Lower lobe of right lung (tissue), 2 donors: ENCODE data around the gene ENPP1. TPM values are rescaled to one million over a fixed set of nuclear protein-coding genes. Genes with fewer than 3 reads are reported as not detected.
"Not testable (repeated sequence)": the region's sequence is repeated elsewhere in the genome, so short reads cannot be mapped to it uniquely, and the experiment has no call there.

Experiments used
- ATAC-seq, 2 donors: fragments of 200-7000 bp; cut with Tn5 transposase; one replicate each; pipeline ENCODE4 v1.9.1; 2020 to 2022; ENCODE audit warnings: mild to moderate bottlenecking in 2 of 2, moderate library complexity in 2 of 2
- DNase-seq: peaks from one replicate; pipeline ENCODE4 v3.0.0-alpha.2; 2020
- H3K27ac ChIP-seq: fragments of 200-600 bp; one replicate; pipeline ENCODE4 v1.8.0; 2022
- H3K27me3 ChIP-seq: fragments of 200-600 bp; one replicate; pipeline ENCODE4 v1.8.0; 2022; ENCODE audit warnings: low read depth
- H3K36me3 ChIP-seq: fragments of 200-600 bp; one replicate; pipeline ENCODE4 v1.8.0; 2022; ENCODE audit warnings: mild to moderate bottlenecking
- H3K4me1 ChIP-seq: fragments of 200-600 bp; one replicate; pipeline ENCODE4 v1.8.0; 2022
- H3K4me3 ChIP-seq: fragments of 200-600 bp; one replicate; pipeline ENCODE4 v1.8.0; 2022; ENCODE audit warnings: mild to moderate bottlenecking
- H3K9me3 ChIP-seq: fragments of 200-600 bp; one replicate; pipeline ENCODE4 v1.8.0; 2022
- intact Hi-C: fragments of 100-400 bp; cut with DNase I; formaldehyde crosslinking; loops from one replicate; pipeline ENCODE4 v1.11.0; 2022
- total RNA-seq: library from RNA; stranded (reverse); fragmentation: NEBNext Ultra II Directional; extraction: Animal tissue kit (Norgen Biotek cat#: 25700); gene quantifications from one replicate; pipeline ENCODE4 v1.2.1, GENCODE V29; 2021
- TF ChIP-seq, protein P1 (sequence below): fragments of 200-600 bp; IDR thresholded peaks from one replicate; pipeline ENCODE4 v1.8.0; 2022; ENCODE audit warnings: antibody characterized with exemption, mild to moderate bottlenecking
- donor health status: DM: no; HTN: yes; CAD: no; lungs with severe emphysema.

Gene ENPP1
- total RNA-seq, 1 donor from 2014 or later, result 3.3 TPM

DNA sequence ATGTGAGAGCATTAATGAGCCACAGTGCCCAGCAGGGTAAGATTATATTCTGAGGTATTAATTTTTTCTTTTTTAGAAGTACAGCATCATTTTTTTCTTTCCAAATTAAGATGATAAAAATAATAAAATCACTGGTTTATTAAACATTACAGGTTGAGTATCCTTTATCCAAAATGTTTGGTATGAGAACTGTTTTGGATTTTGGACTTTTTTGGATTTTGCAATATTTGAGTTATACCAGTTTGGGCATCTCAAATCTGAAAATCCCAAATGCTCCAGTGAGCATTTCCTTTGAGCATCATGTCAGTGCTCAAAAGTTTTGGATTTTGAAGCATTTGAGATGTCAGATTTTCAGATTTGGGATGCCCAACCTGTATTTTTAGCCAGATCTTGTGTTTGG lies 44.4 kb downstream of the ENPP1 start:
- DNase-seq, result no peak
- no peaks in the 10 kb centered on the region for H3K9me3 ChIP-seq
- ATAC-seq, result no peak

DNA sequence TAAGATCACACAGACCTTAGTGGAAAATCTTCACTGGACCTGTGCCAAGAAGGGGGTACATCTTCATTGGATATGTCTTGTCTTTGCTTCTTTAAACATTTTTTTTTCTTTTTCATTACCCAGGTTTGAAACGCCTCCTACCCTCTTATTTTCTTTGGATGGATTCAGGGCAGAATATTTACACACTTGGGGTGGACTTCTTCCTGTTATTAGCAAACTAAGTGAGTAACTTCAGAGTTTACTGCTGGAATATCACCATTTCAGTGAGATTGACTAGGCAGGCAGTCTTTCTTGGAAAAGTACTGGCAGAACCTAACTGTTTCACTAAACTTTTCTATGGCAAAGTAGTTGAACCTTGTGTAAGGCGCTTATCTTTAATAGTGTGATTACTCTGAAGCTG lies 47.0 kb downstream of the ENPP1 start:
- Histone ChIP-seq H3K4me1 (no peaks in the 10 kb centered on the region), H3K4me3 (no peak overlapping the region), H3K27ac (no peak overlapping the region), H3K27me3 (no peaks in the 10 kb centered on the region), H3K36me3 (no peaks in the 10 kb centered on the region), H3K9me3 (no peaks in the 10 kb centered on the region)
- ATAC-seq, result no peak
- intact Hi-C loops, result no loop called here
- TF ChIP-seq, protein P1, sequence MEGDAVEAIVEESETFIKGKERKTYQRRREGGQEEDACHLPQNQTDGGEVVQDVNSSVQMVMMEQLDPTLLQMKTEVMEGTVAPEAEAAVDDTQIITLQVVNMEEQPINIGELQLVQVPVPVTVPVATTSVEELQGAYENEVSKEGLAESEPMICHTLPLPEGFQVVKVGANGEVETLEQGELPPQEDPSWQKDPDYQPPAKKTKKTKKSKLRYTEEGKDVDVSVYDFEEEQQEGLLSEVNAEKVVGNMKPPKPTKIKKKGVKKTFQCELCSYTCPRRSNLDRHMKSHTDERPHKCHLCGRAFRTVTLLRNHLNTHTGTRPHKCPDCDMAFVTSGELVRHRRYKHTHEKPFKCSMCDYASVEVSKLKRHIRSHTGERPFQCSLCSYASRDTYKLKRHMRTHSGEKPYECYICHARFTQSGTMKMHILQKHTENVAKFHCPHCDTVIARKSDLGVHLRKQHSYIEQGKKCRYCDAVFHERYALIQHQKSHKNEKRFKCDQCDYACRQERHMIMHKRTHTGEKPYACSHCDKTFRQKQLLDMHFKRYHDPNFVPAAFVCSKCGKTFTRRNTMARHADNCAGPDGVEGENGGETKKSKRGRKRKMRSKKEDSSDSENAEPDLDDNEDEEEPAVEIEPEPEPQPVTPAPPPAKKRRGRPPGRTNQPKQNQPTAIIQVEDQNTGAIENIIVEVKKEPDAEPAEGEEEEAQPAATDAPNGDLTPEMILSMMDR, result no peak
- DNase-seq, result no peak

More for the DNA sequence above, 44.4 kb downstream of the ENPP1 start:
- no peak overlapping the region for H3K4me3 ChIP-seq
- no peak overlapping the region for H3K27ac ChIP-seq
- H3K36me3 ChIP-seq, result no peaks in the 10 kb centered on the region
- no peaks in the 10 kb centered on the region for H3K27me3 ChIP-seq
- TF ChIP-seq, protein P1, result no peak
- intact Hi-C loops, result no loop called here
- no peaks in the 10 kb centered on the region for H3K4me1 ChIP-seq

DNA sequence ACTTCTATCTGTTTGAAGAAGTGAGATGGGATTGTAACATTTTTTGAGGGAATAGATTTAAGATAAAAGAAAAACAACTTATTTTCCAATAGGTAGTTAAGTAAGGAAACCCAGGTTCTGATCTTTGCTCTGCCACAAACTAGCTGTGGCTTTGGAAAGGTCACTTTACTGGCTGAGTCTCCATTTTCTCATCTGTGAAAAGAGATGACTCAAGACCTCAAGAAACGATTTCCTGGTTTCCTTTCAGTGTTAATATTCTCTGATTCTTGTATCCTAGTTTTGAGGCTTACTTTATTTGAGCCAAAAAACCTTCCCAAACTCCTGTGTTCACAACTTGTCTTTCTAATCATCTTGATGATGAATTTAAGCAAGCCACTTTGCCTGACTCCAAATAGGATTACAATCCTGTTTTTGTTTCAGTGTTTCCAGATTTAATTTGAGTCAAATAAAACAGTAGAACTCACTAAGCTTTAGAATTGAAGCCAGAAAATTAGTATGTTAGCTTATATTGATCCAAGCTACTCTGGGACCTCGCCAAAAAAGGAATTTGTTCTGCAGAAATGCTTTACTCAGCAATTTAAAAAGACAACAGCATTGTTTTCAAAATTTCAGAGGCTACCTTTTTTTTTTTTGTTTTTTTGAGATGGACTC lies 51.1 kb downstream of the ENPP1 start:
- no peaks in the 10 kb centered on the region for H3K36me3 ChIP-seq
- intact Hi-C loops, result no loop called here
- no peaks in the 10 kb centered on the region for H3K4me1 ChIP-seq
- DNase-seq (no peak), ATAC-seq (no peak)
- no peak overlapping the region for H3K4me3 ChIP-seq
- TF ChIP-seq, protein P1, result no peak
- H3K27me3 ChIP-seq, result no peaks in the 10 kb centered on the region
- no peaks in the 10 kb centered on the region for H3K9me3 ChIP-seq
- no peak overlapping the region for H3K27ac ChIP-seq

DNA sequence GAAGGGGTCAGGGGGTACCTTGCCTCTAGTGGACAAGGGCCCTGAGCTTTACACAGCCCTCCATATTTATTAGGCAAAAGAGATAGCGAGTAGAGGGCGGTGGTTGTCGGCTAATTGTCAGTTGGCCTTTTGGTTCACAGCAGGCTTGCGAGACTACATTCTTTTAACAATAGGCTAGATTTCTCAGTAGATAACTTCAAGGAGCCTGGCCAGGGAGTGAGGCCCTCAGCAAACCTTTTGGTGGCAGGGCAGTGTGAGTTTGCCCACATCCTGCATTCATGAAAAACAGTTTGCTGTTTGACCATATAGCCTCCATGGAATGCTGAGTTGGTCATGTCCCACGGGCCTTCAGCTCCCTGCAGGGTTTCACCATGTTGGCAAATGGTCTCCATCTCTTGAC lies 51.8 kb downstream of the ENPP1 start:
- intact Hi-C loops, H3K36me3 ChIP-seq, H3K4me1 ChIP-seq, H3K27ac ChIP-seq, ATAC-seq, H3K27me3 ChIP-seq, H3K4me3 ChIP-seq, H3K9me3 ChIP-seq, DNase-seq: not testable (repeated sequence)

DNA sequence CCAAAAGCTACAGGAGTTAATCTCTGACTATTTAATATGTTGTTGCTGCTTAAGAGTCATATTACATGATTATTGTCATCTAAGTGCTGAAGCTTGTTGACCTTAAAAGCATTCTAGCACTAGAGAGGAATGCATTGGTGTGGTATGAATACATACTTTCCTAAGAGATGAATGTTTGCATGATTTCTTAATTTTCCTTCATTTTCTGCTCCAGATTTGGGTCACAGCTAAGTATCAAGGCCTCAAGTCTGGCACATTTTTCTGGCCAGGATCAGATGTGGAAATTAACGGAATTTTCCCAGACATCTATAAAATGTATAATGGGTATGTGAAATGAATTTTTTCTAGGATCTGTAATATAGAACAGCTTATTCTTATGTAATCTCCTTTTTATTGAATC lies 53.6 kb downstream of the ENPP1 start:
- TF ChIP-seq, protein P1, result no peak
- H3K4me3 ChIP-seq, result no peak overlapping the region
- DNase-seq (no peak), ATAC-seq (no peak)
- no peaks in the 10 kb centered on the region for H3K4me1 ChIP-seq
- H3K9me3 ChIP-seq, result no peaks in the 10 kb centered on the region
- intact Hi-C loops, result no loop called here
- no peak overlapping the region for H3K27ac ChIP-seq
- no peaks in the 10 kb centered on the region for H3K27me3 ChIP-seq
- H3K36me3 ChIP-seq, result no peaks in the 10 kb centered on the region

DNA sequence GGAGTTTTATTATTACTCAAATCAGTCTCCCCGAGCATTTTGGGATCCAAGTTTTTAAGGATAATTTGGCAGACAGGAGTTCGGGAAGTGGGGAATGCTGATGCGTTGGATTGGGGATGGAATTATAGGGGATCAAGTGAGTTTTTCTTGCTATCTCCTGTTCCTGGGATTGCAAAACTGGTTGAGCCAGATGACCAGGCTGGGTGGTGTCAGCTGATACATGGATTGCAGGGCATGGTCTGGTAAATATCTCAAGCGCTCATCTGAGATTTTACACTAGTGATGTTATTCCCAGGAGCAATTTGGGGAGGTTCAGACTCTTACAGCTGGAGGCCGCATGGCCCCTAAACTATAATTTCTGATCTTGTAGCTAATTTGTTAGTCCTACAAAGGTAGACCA lies 54.7 kb downstream of the ENPP1 start:
- H3K4me1 ChIP-seq, result no peaks in the 10 kb centered on the region
- DNase-seq (no peak), ATAC-seq (no peak)
- H3K27ac ChIP-seq, result no peak overlapping the region
- TF ChIP-seq, protein P1, result no peak
- intact Hi-C loops, result no loop called here
- no peaks in the 10 kb centered on the region for H3K9me3 ChIP-seq
- no peak overlapping the region for H3K4me3 ChIP-seq
- no peaks in the 10 kb centered on the region for H3K36me3 ChIP-seq
- H3K27me3 ChIP-seq, result no peaks in the 10 kb centered on the region
